ENCODE measurements around the gene IFTAP. TPM values are rescaled to one million over a fixed set of nuclear protein-coding genes. Genes with fewer than 3 reads are reported as not detected.

Gene IFTAP
- total RNA-seq, 4 donors from 2014 or later = 0.80 to 22.3 (median 15.5) TPM

DNA sequence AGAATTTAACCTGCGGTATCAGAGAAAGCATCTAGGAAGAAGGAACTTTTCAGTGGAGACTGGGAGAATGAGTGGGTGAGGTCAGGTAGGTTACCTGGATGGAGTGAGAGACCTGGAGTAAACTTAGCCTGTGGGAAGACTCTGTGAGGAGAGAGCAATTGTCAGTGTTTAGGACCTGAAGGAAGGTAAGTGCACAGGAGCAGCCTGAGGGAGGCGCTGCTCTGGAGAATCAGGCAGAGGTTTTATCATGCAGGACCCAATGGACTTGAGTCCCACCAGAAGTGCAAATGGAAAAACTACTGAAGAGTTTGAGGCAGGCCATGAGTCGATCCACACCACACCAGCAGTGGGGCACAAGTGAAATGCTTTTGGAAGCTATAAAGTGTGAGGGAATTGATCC is 10.6 kb upstream of the IFTAP start:
- intact Hi-C loops (cut with DNase I) = no loop called here
- Histone ChIP-seq H3K27ac (no peak overlapping the region), H3K27me3 (peaks cover 0 to 12% (median 0%) of the 10 kb centered on the region in 4 donors), H3K4me3 (no peak overlapping the region), H3K9me3 (peaks cover 0 to 8% (median 0%) of the 10 kb centered on the region in 3 donors), H3K4me1 (no peaks in the 10 kb centered on the region), H3K36me3 (no peaks in the 10 kb centered on the region)
- no peak for DNase-seq
- WGBS, 2 donors = 52 to 60% methylated on average over 3 of the region's 3 CpGs
- TF ChIP-seq, protein P1, sequence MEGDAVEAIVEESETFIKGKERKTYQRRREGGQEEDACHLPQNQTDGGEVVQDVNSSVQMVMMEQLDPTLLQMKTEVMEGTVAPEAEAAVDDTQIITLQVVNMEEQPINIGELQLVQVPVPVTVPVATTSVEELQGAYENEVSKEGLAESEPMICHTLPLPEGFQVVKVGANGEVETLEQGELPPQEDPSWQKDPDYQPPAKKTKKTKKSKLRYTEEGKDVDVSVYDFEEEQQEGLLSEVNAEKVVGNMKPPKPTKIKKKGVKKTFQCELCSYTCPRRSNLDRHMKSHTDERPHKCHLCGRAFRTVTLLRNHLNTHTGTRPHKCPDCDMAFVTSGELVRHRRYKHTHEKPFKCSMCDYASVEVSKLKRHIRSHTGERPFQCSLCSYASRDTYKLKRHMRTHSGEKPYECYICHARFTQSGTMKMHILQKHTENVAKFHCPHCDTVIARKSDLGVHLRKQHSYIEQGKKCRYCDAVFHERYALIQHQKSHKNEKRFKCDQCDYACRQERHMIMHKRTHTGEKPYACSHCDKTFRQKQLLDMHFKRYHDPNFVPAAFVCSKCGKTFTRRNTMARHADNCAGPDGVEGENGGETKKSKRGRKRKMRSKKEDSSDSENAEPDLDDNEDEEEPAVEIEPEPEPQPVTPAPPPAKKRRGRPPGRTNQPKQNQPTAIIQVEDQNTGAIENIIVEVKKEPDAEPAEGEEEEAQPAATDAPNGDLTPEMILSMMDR (IDR thresholded peaks at IDR 0.05) = no peak
- no peak for TF ChIP-seq POLR2A (IDR thresholded peaks at IDR 0.05)

DNA sequence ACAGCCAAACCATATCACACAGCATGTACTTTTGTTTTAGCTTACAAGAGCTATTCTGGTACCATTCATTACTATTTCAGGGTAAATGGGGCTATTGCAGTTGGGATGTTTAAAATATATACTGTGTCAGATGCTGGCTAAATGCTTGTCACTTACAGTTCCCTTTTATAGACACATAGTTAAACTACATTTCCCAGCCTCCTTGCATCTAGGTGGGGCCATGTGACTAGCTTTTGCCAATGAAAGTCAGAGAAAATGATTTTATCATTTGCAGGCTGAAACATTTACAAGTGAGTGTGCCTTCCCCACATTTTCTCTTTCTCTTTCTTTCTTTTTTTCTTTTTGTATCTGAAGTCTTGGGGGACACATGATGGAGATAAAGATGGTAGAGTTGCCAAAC is 7.8 kb upstream of the IFTAP start:
- Histone ChIP-seq H3K4me3 (no peak overlapping the region), H3K36me3 (no peaks in the 10 kb centered on the region), H3K27ac (no peak overlapping the region), H3K4me1 (no peaks in the 10 kb centered on the region), H3K27me3 (peaks cover 0 to 24% (median 0%) of the 10 kb centered on the region in 4 donors), H3K9me3 (peaks cover 0 to 2% (median 0%) of the 10 kb centered on the region in 3 donors)
- intact Hi-C loops (cut with DNase I) = no loop called here
- no peak for TF ChIP-seq POLR2A (IDR thresholded peaks at IDR 0.05)
- TF ChIP-seq, protein P1 (IDR thresholded peaks at IDR 0.05) = no peak
- no peak for DNase-seq

DNA sequence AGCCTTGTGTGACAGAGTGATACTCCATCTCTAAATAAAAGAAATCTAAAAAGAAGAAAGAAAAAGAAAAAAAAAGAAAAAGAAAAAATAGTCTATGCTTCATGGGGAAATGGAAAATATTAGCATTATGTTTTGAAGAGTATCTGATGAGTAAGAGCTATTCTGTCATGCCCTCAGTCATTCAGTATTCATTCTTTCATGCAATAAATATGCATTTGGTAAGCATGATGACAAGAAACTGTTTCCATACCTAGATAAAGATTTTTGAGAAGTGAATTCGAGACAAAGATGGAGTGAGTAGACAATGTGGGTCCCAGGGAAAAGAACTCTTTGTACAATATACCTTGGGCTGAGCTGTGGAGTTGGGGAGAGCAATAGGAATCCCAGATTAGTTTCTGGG is 6.2 kb upstream of the IFTAP start:
- intact Hi-C loops (cut with DNase I) = no loop called here

DNA sequence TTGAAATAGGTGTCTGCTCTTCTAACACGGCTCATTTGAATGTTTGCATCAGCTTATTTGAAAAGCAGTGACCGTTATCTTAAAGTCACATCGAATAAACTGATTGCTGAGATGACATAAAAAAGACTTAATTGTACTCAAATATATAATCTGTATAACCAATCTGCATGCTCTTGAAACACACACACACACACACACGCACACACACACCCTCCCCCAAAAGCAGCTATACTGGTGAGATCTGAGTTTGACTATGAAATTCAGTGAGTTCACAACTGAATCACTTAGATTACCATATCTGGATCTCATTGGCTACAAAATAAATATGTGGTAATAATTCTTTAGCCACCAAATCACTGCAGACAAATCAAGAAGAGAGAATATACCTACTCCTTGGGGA is 3.8 kb upstream of the IFTAP start:
- H3K4me3 ChIP-seq = no peak overlapping the region
- H3K27ac ChIP-seq = no peak overlapping the region
- WGBS, 2 donors = 62 to 65% methylated on average over 4 of the region's 4 CpGs
- no peaks in the 10 kb centered on the region for H3K36me3 ChIP-seq
- no peak for TF ChIP-seq POLR2A (IDR thresholded peaks at IDR 0.05)
- TF ChIP-seq, protein P1 (IDR thresholded peaks at IDR 0.05) = no peak
- peaks cover 0 to 34% (median 0%) of the 10 kb centered on the region in 4 donors for H3K27me3 ChIP-seq
- no peak for DNase-seq
- H3K9me3 ChIP-seq = no peaks in the 10 kb centered on the region
- intact Hi-C loops (cut with DNase I) = no loop called here
- H3K4me1 ChIP-seq = peaks cover 0 to 12% (median 5%) of the 10 kb centered on the region in 3 donors

More for the DNA sequence above, 6.2 kb upstream of the IFTAP start:
- Histone ChIP-seq H3K27me3 (peaks cover 0 to 31% (median 0%) of the 10 kb centered on the region in 4 donors), H3K36me3 (no peaks in the 10 kb centered on the region), H3K4me1 (no peaks in the 10 kb centered on the region), H3K4me3 (no peak overlapping the region), H3K27ac (no peak overlapping the region), H3K9me3 (no peaks in the 10 kb centered on the region)
- WGBS, 2 donors = 11 to 37% methylated on average over 1 of the region's 1 CpG
- no peak for DNase-seq
- TF ChIP-seq, protein P1 (IDR thresholded peaks at IDR 0.05) = no peak
- TF ChIP-seq POLR2A (IDR thresholded peaks at IDR 0.05) = no peak

DNA sequence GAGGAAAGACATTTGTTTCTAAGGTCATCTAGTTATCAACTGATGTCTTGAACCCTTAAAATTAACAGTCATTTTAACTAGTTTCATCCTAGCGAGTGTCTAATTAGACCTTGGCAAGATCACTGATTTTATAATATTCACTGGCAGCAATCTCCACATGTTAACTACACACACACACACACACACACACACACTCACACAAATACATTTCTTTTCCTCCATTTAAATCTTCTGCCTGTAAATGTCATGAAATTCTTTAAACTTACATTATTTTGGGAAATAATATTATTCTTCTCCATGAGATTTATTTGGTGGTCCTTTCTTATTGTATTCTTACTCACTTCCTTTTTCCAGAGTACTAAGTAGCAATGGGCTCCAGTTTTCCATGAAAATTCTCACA is 2.9 kb upstream of the IFTAP start:
- intact Hi-C loops (cut with DNase I) = no loop called here
- 50 to 67% methylated on average over 1 of the region's 1 CpG for WGBS, 2 donors
- Histone ChIP-seq H3K27ac (no peak overlapping the region), H3K27me3 (peaks cover 0 to 34% (median 0%) of the 10 kb centered on the region in 4 donors), H3K4me1 (peaks cover 0 to 14% (median 5%) of the 10 kb centered on the region in 3 donors), H3K9me3 (no peaks in the 10 kb centered on the region), H3K36me3 (no peaks in the 10 kb centered on the region), H3K4me3 (no peak overlapping the region)
- no peak for TF ChIP-seq POLR2A (IDR thresholded peaks at IDR 0.05)
- TF ChIP-seq, protein P1 (IDR thresholded peaks at IDR 0.05) = no peak
- DNase-seq = no peak

Data from esophagus squamous epithelium (tissue), 5 donors.